Rectal smooth muscle tissue (tissue), 1 donor: Measurements from ENCODE around the gene RBKS.
A peak's percentile ranks its signal among the peaks of the same experiment; 100 is the strongest.

Experiments
- H3K27ac ChIP-seq: one replicate; pipeline ENCODE4 v1.7.0; 2013; ENCODE audit warnings: low read depth, low read length, inconsistent platforms
- H3K27me3 ChIP-seq: one replicate; pipeline ENCODE4 v1.7.0; 2013; ENCODE audit warnings: low read length; ENCODE audit not compliant: control insufficient read depth, insufficient read depth
- H3K36me3 ChIP-seq: one replicate; pipeline ENCODE4 v1.7.0; 2013; ENCODE audit warnings: low read length; ENCODE audit not compliant: control insufficient read depth, insufficient read depth
- H3K4me1 ChIP-seq: one replicate; pipeline ENCODE4 v1.7.0; 2013; ENCODE audit warnings: low read length; ENCODE audit not compliant: control insufficient read depth, insufficient read depth
- H3K4me3 ChIP-seq: one replicate; pipeline ENCODE4 v1.7.0; 2013; ENCODE audit warnings: low read length
- H3K9ac ChIP-seq: one replicate; pipeline ENCODE4 v1.7.0; 2013; ENCODE audit warnings: low read length

The RBKS gene

GRCh38 chr2:27738349-27739057 lies 151.7 kb downstream of the RBKS start:
- Histone ChIP-seq H3K4me1 (peaks cover 8% of the 10 kb centered on the region), H3K27ac (peak overlapping the region; percentile 11), H3K9ac (no peak overlapping the region), H3K36me3 (no peaks in the 10 kb centered on the region), H3K4me3 (no peak overlapping the region), H3K27me3 (no peaks in the 10 kb centered on the region)

- Histone ChIP-seq H3K36me3 (no peaks in the 10 kb centered on the region), H3K27ac (peak overlapping the region; percentile 22), H3K27me3 (no peaks in the 10 kb centered on the region), H3K4me1 (peaks cover 8% of the 10 kb centered on the region), H3K4me3 (no peak overlapping the region), H3K9ac (no peak overlapping the region)
Observed at GRCh38 chr2:27737676-27738348, 152.4 kb downstream of the RBKS start.

GRCh38 chr2:27736890-27737204 lies 153.3 kb downstream of the RBKS start:
- H3K9ac ChIP-seq: no peak overlapping the region
- no peaks in the 10 kb centered on the region for H3K36me3 ChIP-seq
- peaks cover 8% of the 10 kb centered on the region for H3K4me1 ChIP-seq
- no peaks in the 10 kb centered on the region for H3K27me3 ChIP-seq
- H3K4me3 ChIP-seq: no peak overlapping the region
- H3K27ac ChIP-seq: no peak overlapping the region

GRCh38 chr2:27736031-27736889 lies 153.9 kb downstream of the RBKS start:
- H3K27ac ChIP-seq: peak overlapping the region; percentile 81
- no peaks in the 10 kb centered on the region for H3K27me3 ChIP-seq
- peak overlapping the region; percentile 82 for H3K4me3 ChIP-seq
- H3K36me3 ChIP-seq: no peaks in the 10 kb centered on the region
- peaks cover 8% of the 10 kb centered on the region for H3K4me1 ChIP-seq
- H3K9ac ChIP-seq: no peak overlapping the region

DNA sequence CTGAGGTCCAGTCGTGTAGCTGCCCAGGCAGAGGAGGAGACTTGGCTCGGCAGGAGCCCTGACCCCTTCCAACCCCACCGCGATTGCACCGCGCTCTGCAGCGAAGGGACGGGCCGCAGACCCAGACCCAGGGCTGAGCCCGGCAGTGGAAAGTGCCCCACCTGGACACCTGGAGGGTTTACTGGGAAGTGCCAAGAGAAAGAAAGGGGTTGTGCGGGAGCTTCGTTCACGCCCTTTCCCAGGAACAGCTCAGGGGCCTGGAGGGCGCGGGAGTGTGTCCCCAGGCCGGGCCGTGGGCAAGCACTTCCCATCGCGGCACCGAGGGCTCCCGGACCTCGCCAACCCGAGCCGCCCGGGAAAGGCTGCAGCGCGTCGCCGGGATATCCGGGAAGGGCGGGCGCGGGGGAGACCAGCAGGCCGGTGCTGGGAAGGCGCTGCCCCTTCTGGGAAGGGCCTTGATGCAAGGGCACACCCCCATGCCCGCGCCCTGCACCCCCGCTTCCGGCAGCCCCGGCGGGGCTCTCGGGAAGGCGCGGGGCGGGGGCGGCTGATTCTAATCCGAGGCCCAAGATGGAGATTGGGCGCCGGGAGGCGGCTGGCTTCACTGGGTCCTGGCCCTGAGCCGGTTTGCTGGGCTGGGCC lies 154.8 kb downstream of the RBKS start:
- no peaks in the 10 kb centered on the region for H3K27me3 ChIP-seq
- H3K27ac ChIP-seq: peak overlapping the region; percentile 83
- H3K4me3 ChIP-seq: peak overlapping the region; percentile 82
- peak overlapping the region; percentile 65 for H3K9ac ChIP-seq
- H3K36me3 ChIP-seq: no peaks in the 10 kb centered on the region
- H3K4me1 ChIP-seq: peaks cover 8% of the 10 kb centered on the region

- Histone ChIP-seq H3K9ac (no peak overlapping the region), H3K27me3 (no peaks in the 10 kb centered on the region), H3K27ac (no peak overlapping the region), H3K36me3 (no peaks in the 10 kb centered on the region), H3K4me1 (peaks cover 8% of the 10 kb centered on the region), H3K4me3 (no peak overlapping the region)
Observed at GRCh38 chr2:27734305-27734704, 155.9 kb downstream of the RBKS start.
